Left renal cortex interstitium (tissue), 4 donors: Measurements from ENCODE around the gene ATP13A3. TPM values are rescaled to one million over a fixed set of nuclear protein-coding genes. Genes with fewer than 3 reads are reported as not detected.
"Not testable (repeated sequence)": the region's sequence is repeated elsewhere in the genome, so short reads cannot be mapped to it uniquely, and the experiment has no call there.

Source experiments
- DNase-seq, 4 donors: peaks; one replicate each; pipeline ENCODE4 v3.0.0-alpha.2; 2013; ENCODE audit warnings: low read depth in 4 of 4, low spot score in 2 of 4, missing footprints in 1 of 4
- polyA plus RNA-seq, 4 donors: library from polyadenylated mRNA; unstranded; fragments of 120-200 nt; gene quantifications; one replicate each; pipeline ENCODE4 v1.2.1, GENCODE V29; 2013; ENCODE audit not compliant: insufficient read length in 4 of 4

ATP13A3 gene
- polyA plus RNA-seq, 4 donors, result 84.8 to 124 (median 91.5) TPM

DNA sequence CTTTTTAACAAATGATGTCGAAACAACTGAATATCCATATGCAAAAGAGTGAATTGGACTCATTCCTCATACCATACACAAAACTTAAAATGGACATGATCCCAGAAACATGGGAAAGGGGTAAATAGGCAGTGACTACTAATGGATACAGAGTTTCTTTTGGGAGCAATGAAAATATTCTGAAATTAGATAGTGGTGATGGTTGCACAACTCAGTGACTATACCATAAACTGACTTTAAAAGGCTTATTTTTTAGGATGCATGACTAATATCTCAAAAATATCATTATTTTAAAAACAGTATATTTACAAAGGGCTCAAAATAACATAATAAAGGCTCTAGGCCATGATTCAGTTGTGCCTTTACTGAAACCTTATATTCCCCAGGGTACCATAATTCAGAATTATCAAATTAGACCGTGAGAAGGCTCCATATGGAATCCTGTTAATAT is 16.3 kb upstream of the ATP13A3 start:
- DNase-seq, result no peak

GRCh38 chr3:194500198-194500597 is 13.4 kb upstream of the ATP13A3 start:
- no peak for DNase-seq

- not testable (repeated sequence) for DNase-seq
Measured at GRCh38 chr3:194499516-194499915, 12.7 kb upstream of the ATP13A3 start.

- DNase-seq, result peak in 1 of 4 donors; percentile 32
Measured at GRCh38 chr3:194497799-194498575, 11.2 kb upstream of the ATP13A3 start.

DNA sequence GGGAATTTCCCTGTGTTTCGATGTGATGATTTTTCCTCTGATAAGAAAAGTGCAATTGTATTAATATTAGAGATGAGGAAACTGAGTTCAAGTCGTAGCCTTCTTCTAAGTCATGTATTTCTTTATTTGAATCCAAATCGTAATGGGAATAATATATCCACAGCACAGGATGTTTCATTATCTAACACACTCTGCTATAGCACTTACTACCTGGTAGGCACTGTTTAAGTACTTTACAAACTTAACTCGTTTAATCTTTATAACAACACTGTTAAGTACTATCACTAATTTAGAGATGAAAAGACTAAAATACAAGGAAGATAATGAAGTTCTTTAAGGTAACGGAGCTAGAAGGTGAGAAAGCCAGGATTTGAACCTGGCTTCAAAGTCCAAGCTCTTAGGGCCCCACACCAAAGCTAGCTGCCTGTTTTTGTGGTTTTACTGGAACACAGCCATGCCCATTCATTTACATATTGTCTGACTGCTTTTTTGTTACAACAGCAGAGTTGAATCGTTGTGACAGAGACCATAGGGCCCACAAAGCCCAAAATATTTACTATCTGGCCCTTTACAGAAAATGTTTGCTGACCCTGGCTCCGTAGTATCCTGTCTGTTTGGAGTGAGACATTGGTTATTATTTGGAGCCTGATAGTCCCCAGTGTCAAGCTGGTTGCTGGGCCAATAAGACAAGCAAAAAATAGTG is 9.6 kb upstream of the ATP13A3 start:
- DNase-seq, result no peak

GRCh38 chr3:194494951-194495374 is 8.2 kb upstream of the ATP13A3 start:
- DNase-seq, result no peak

DNA sequence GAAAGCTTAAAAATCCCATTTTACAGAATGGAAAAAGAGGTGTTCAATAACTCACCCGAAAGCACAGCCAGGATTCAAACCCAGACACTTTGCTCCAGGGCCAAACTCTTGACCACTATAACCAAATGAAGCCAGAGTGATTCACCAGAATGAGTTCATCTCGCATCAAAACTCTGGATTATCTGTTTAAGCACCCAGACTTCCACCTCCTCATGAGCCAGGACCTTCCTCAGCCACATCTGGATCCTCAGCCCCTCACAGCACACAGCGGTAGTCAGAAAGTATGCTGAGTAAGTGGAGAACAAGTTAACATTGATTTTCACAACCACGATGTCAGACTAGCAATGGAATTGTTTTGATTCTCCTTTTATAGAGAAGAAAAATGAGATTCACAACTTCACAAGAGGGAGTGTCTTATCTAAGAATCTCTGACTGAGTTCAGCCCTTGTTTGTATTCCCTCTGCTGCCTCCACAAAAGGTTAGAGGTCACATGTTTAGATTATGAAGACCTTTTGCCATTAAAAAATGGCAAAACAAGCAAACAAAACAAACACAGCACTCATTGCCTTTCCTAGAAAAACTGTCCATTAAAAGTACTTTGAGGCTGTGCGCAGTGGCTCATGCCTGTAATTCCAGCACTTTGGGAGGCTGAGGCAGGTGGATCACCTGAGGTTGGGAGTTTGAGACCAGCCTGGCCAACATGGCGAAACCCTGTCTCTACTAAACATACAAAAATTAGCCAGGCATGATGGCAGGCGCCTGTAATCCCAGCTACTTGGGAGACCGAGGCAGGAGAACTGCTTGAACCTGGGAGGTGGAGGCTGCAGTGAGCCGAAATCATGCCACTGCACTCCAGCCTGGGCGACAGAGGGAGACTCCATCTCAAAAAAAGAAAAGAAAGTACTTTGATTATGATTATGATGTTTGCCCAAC is 7.5 kb upstream of the ATP13A3 start:
- DNase-seq, result not testable (repeated sequence)

- DNase-seq, result no peak
Measured at GRCh38 chr3:194492001-194492400, 5.2 kb upstream of the ATP13A3 start.

- DNase-seq, result no peak
Measured at GRCh38 chr3:194489736-194490612, 3.2 kb upstream of the ATP13A3 start.

- DNase-seq, result no peak
Measured at GRCh38 chr3:194488055-194488742, 1.4 kb upstream of the ATP13A3 start.

GRCh38 chr3:194487289-194488054 is 670 bp upstream of the ATP13A3 start:
- DNase-seq, result no peak

- no peak for DNase-seq
Measured at GRCh38 chr3:194485881-194486539, 792 bp downstream of the ATP13A3 start.

DNA sequence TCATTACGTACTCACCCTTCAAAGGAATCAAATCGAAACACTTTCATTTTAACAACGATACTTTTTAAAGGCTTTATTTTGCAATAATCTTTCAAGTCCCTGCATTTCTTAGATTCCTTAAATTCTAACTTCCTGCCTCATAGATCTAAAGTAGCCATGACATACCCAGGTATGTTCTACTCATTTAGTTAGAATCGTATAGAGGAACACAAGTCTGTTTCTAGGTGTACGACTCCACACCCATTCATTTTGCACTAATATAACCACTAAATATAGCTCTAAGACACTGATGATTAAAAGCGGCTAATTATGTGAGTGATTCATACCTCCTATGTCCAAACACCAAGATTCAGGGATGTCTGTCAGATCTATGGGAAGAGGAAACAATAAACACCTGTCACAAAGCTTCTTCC is 1.3 kb downstream of the ATP13A3 start:
- DNase-seq, result no peak

DNA sequence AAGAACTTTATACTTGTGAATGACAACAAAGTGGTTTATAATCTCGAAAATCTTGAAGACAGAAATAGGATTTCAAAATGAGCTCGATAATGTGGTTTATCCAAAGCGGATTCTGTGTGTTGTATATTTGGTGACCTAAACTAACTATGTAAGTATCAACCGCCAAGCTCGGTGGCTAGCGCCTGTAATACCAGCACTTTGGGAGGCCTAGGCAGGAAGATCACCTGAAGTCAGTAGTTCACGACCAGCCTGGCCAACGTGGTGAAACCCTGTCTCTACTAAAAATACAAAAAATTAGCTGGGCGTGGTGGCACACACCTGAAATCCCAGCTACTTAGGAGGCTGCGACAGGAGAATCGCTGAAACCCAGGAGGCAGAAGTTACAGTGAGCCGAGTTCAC is 2.2 kb downstream of the ATP13A3 start:
- no peak for DNase-seq

GRCh38 chr3:194483850-194484249 is 3.0 kb downstream of the ATP13A3 start:
- no peak for DNase-seq

GRCh38 chr3:194482830-194483229 is 4.0 kb downstream of the ATP13A3 start:
- DNase-seq, result not testable (repeated sequence)

GRCh38 chr3:194482196-194482593 is 4.6 kb downstream of the ATP13A3 start:
- no peak for DNase-seq
